NT2/D1 (cell line): ENCODE measurements around the gene HSPA9.

Experiments used
- SUZ12 ChIP-seq: IDR thresholded peaks from 2 replicates; pipeline ENCODE4 v1.6.1; 2011; ENCODE audit not compliant: insufficient read length, insufficient read depth; ENCODE audit errors: extremely low read depth
- YY1 ChIP-seq: IDR thresholded peaks from 2 replicates; pipeline ENCODE4 v1.6.1; 2011; ENCODE audit not compliant: insufficient read length, insufficient read depth
- ZNF274 ChIP-seq: IDR thresholded peaks from 2 replicates; pipeline ENCODE4 v1.6.1; 2011; ENCODE audit warnings: mild to moderate bottlenecking, low read depth, low read length

DNA sequence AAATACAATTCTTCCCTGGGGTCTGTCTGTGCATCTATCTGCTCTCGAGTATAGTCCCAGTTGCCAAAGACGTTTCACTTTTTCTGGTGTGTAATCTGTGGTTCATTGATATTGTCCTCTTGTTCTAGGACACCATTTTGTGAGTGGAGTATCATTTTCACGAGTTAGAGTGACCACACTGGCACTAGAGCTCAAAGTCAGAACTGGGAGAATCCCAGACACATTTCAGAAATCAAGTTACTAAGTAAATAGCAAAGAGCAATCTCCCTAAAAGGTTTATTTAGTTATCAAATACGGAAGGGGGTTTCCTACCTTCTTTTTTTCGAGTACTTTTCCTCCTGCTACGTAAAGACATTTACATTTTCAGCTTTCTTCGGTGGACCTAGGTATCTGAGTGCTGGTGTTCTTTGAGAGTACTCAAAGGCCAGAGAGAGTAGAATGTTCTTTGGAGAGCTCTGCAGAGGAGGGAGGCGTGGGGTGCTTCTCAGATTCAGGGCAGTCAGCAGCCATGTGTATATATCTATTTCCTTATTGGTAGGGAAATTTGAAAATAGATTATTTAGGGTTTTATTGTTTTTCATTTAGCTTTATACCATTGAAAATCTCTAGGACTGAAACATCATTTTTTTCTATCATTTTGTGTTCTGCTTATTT, 8.9 kb upstream of the HSPA9 start:
- TF ChIP-seq YY1 = no peak
- no peak for TF ChIP-seq SUZ12
- no peak for TF ChIP-seq ZNF274
